Activated T-helper 2 cell treated with anti-CD3 and anti-CD28 coated beads, Interferon-gamma antibody, Interleukin-2, Interleukin-4, amounts not matched to agents 10 μg/mL and 5 μg/mL and 100 μg/mL, durations not matched to agents 14 hours and 24 hours and 36 hours (primary cell): Measurements from ENCODE around the gene FLACC1. TPM values are rescaled to one million over a fixed set of nuclear protein-coding genes. Genes with fewer than 3 reads are reported as not detected.

Experiments used
- total RNA-seq: library from RNA; stranded (reverse); gene quantifications from 2 replicates; pipeline ENCODE4 v1.2.3, GENCODE V29; 2022

FLACC1 gene
- total RNA-seq, 1 donor from 2014 or later: 0.84 TPM

Other genes starting within 250 kb of the FLACC1 start
- 255 and 268 TPM in 2 replicates for gene CFLAR, start 241.2 kb downstream of the FLACC1 start, total RNA-seq
- 14.3 and 17.3 TPM in 2 replicates for gene CASP10, start 174.2 kb downstream of the FLACC1 start, total RNA-seq
- 43.5 and 44.1 TPM in 2 replicates for gene CASP8, start 96.8 kb downstream of the FLACC1 start, total RNA-seq
- 27.1 and 27.7 TPM in 2 replicates for gene TRAK2, start 94.1 kb upstream of the FLACC1 start, total RNA-seq
- 20.7 and 23.1 TPM in 2 replicates for gene STRADB, start 94.4 kb upstream of the FLACC1 start, total RNA-seq